Measurements from ENCODE around the gene PPM1H.

Gene PPM1H

GRCh38 chr12:62781136-62781880 is 153.6 kb downstream of the PPM1H start:
- H3K9me3 Mint-ChIP-seq = no peaks in the 10 kb centered on the region
- H3K36me3 Mint-ChIP-seq (ENCODE audit: low read depth) = no peaks in the 10 kb centered on the region
- no peak overlapping the region for H3K4me3 Mint-ChIP-seq
- peaks cover 19% of the 10 kb centered on the region for H3K4me1 Mint-ChIP-seq
- no peak for DNase-seq
- H3K27me3 Mint-ChIP-seq (ENCODE audit: low read depth, poor library complexity) = no peaks in the 10 kb centered on the region
- TF ChIP-seq, protein P1, sequence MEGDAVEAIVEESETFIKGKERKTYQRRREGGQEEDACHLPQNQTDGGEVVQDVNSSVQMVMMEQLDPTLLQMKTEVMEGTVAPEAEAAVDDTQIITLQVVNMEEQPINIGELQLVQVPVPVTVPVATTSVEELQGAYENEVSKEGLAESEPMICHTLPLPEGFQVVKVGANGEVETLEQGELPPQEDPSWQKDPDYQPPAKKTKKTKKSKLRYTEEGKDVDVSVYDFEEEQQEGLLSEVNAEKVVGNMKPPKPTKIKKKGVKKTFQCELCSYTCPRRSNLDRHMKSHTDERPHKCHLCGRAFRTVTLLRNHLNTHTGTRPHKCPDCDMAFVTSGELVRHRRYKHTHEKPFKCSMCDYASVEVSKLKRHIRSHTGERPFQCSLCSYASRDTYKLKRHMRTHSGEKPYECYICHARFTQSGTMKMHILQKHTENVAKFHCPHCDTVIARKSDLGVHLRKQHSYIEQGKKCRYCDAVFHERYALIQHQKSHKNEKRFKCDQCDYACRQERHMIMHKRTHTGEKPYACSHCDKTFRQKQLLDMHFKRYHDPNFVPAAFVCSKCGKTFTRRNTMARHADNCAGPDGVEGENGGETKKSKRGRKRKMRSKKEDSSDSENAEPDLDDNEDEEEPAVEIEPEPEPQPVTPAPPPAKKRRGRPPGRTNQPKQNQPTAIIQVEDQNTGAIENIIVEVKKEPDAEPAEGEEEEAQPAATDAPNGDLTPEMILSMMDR (IDR thresholded peaks at IDR 0.05) = no peak
- peak overlapping the region; percentile 70 for H3K27ac Mint-ChIP-seq

- H3K9me3 Mint-ChIP-seq = no peaks in the 10 kb centered on the region
- H3K4me3 Mint-ChIP-seq = no peak overlapping the region
- no peak overlapping the region for H3K27ac Mint-ChIP-seq
- DNase-seq = no peak
- TF ChIP-seq, protein P1 (IDR thresholded peaks at IDR 0.05) = no peak
- peaks cover 8% of the 10 kb centered on the region for H3K4me1 Mint-ChIP-seq
- no peaks in the 10 kb centered on the region for H3K27me3 Mint-ChIP-seq (ENCODE audit: low read depth, poor library complexity)
- H3K36me3 Mint-ChIP-seq (ENCODE audit: low read depth) = no peaks in the 10 kb centered on the region
Measured at GRCh38 chr12:62779488-62779887, 155.5 kb downstream of the PPM1H start.

GRCh38 chr12:62778187-62778586 is 156.8 kb downstream of the PPM1H start:
- Mint-ChIP-seq H3K27me3 (ENCODE audit: low read depth, poor library complexity) (no peaks in the 10 kb centered on the region), H3K27ac (no peak overlapping the region)

DNA sequence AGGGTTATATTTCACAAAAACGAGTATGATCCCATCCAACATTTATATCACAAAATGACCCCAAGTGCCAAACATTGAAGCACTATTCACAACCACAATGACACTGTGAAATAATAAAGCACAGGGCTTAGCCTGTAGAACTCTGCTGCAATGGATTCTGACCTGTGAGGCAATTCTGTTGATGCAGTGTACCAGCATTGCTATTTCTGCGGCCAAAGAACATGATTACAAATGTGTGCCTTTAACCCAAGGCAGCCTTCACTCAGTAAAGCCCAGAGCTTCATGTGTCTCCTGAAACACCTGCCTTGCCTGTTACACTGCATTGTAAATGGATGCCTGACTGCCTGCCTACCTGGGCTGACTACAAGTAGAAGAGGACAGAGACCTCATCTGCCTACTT is 158.0 kb downstream of the PPM1H start:
- Mint-ChIP-seq H3K36me3 (ENCODE audit: low read depth) (peaks cover 4% of the 10 kb centered on the region), H3K4me1 (peaks cover 4% of the 10 kb centered on the region), H3K27me3 (ENCODE audit: low read depth, poor library complexity) (no peaks in the 10 kb centered on the region), H3K9me3 (no peaks in the 10 kb centered on the region), H3K27ac (no peak overlapping the region), H3K4me3 (no peak overlapping the region)
- TF ChIP-seq, protein P1 (IDR thresholded peaks at IDR 0.05) = no peak
- DNase-seq = no peak

More at GRCh38 chr12:62778187-62778586, 156.8 kb downstream of the PPM1H start:
- no peaks in the 10 kb centered on the region for H3K4me1 Mint-ChIP-seq
- no peaks in the 10 kb centered on the region for H3K9me3 Mint-ChIP-seq
- TF ChIP-seq, protein P1 (IDR thresholded peaks at IDR 0.05) = no peak
- H3K4me3 Mint-ChIP-seq = no peak overlapping the region
- no peaks in the 10 kb centered on the region for H3K36me3 Mint-ChIP-seq (ENCODE audit: low read depth)
- no peak for DNase-seq

DNA sequence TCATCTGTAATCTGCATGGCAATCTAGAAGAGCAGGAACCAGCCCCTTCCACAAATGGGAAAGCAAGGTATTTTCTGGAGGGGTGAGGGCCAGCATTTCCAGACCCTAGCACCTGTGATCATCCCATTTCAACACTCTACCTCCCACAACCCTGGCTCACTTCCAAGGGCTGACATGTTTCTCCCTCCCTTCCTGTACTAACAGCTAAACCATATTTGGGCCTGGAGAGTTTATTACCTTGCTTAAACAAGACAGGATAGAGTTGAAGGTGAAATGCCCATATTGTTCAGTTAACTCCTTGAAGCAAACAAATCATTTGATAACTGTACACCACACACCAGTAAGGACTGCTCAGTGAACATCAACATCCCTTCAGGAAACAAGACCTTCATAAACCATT is 158.4 kb downstream of the PPM1H start:
- peaks cover 4% of the 10 kb centered on the region for H3K4me1 Mint-ChIP-seq
- no peak overlapping the region for H3K4me3 Mint-ChIP-seq
- TF ChIP-seq, protein P1 (IDR thresholded peaks at IDR 0.05) = no peak
- H3K9me3 Mint-ChIP-seq = no peaks in the 10 kb centered on the region
- no peaks in the 10 kb centered on the region for H3K27me3 Mint-ChIP-seq (ENCODE audit: low read depth, poor library complexity)
- H3K27ac Mint-ChIP-seq = no peak overlapping the region
- H3K36me3 Mint-ChIP-seq (ENCODE audit: low read depth) = peaks cover 4% of the 10 kb centered on the region
- no peak for DNase-seq

DNA sequence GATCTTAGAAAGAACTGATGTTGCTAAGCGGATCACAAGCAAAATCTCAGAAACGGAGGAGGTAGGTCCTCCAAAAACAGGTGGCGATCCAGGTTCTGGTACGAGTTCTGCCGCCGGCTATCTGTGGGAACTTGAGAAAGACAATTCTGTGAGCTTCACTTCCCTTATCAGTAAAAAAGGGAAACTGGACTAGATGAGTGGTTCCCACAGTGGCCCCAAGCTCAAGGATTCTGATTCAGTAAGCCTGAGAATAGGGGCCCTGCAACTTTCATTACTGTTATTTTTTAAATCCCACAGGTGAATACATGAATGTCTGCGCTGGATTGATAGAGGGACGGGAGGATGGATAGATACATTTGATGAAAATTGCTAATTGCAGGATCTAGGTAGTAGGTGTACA is 160.2 kb downstream of the PPM1H start:
- Mint-ChIP-seq H3K27me3 (ENCODE audit: low read depth, poor library complexity) (no peaks in the 10 kb centered on the region), H3K4me3 (no peak overlapping the region), H3K9me3 (no peaks in the 10 kb centered on the region), H3K27ac (no peak overlapping the region), H3K4me1 (peaks cover 4% of the 10 kb centered on the region), H3K36me3 (ENCODE audit: low read depth) (peaks cover 4% of the 10 kb centered on the region)
- TF ChIP-seq, protein P1 (IDR thresholded peaks at IDR 0.05) = no peak
- DNase-seq = no peak
